Mucosa of gallbladder (tissue), 1 donor: Measurements from ENCODE around the gene ISOC2. TPM values are rescaled to one million over a fixed set of nuclear protein-coding genes. Genes with fewer than 3 reads are reported as not detected.

Experiments
- DNase-seq: peaks from one replicate; pipeline ENCODE4 v3.0.0-alpha.2; 2020; ENCODE audit warnings: low spot score
- total RNA-seq: library from RNA; stranded (reverse); gene quantifications from one replicate; pipeline ENCODE4 v1.2.1, GENCODE V29; 2021
- donor health status: DM: no; HTN: no; CAD: no.

Gene ISOC2
- total RNA-seq, 1 donor from 2014 or later, result 53.5 TPM

DNA sequence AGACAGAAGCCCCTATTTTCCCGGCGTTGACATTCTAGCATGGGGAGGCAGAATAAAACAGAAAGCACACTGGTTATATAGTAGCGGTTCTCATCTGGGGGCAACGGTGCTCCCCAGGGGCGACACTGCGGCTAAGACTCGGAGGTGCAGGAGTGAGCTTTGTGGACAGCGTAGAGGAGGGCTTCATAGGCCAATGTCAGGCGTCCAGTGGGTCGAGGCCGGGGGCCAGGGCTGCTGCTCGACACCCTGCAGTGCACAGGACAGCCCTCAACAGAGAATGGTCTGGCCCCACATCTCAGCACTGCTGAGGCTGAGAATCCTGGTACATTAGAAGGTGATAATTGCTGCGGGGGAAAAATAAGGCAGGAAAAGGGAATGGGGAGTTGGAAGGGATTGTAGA lies 16.5 kb upstream of the ISOC2 start:
- no peak for DNase-seq

DNA sequence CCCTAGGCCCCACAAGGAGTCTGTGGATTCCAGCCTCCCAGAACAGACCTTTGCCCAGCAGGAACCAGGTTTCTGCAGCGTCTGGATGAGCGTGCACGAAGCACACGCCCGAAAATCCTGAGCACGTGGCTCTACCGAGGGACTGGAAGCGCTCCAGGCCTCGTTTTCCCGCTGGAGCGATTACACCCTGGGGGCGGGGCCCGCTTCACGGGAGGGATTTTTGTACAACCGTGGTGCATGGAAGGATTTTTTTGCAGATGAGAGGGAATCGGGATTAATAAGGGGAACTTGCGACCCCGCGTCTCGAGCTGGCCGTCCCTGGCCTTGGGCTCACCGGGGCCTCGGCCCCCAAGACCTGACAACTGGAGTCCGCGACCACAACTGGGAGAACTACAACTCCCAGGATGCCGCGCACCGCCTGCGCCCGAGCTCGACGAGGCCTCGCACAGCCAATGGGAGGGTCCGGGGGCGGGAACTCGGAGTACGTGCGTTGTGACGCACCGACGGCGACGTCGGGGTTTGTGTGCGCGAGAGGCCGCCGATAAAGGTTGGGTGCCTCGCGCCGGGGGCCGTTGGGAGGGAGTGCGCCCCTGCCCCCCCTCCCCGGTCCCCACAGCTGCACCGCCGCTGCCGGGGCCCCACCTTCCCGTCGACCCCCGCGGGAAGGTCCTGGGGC lies 14.8 kb upstream of the ISOC2 start, which contains the start of gene ZNF628:
TSS of gene ZNF628 (plus strand) at position 518 of the 676 bp plus-strand sequence. CDS start 3,294 bp downstream, outside the sequence.
- DNase-seq, result peak; percentile 99

- DNase-seq, result no peak
These were observed 13.1 kb upstream of the ISOC2 start for GRCh38 chr19:55474269-55475265.

DNA sequence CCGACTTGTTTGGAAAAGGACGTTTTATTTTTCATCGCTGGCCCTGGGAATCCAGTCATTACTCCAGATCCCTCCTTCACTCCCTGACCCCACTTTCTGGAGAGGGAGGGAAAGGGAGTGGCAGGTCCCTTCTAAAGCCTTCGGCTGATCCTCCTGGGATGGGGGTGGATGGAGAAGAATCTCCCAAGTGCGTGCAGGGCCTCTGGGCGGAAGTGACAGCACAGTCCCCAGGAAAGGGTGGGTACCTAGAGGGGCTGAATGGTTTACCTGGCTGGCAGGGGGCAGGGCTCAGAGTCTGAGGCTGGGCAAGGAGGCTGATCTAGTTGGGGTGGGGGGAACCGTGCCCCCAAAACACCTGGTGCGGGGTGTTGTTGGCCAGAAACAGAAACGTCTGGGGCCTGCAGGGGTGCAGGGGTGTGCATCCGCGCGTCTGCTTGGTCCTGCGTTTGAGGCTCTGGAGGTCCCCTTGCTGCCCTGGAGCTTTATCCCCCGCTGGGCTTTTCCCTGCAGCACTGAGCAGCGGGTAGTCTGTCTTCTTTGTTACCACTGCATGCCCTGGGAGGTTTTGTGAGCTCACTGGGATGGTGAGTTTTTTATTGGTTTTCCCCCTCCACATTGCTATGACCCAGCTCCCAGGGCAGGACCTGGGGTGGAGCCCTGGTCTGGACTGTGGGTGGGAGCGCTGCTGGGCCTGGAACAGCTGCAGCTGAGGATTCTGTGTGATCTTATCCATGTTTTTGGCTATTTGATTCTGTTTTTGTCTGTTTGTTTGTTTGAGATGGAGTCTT lies 12.0 kb upstream of the ISOC2 start:
- no peak for DNase-seq

DNA sequence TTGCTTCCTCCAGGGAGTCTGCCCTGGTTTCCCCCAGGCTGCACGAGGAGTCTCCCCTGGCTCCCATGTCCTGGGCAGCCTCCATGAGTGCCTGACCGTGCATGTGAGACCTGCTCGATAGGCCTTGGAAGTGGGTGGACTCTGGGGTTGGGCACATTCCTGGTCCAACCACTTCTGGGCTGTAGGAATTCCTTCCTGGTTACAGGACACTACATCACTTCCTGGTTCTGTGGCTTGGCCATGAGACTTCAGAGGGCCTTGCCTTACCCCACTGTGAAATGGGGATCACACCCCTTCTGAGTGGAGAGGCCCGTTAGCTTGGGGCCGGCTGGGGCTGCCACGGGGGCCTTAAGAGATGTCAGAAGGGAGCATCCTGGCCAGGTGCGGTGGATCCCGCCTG lies 11.0 kb upstream of the ISOC2 start:
- no peak for DNase-seq

DNA sequence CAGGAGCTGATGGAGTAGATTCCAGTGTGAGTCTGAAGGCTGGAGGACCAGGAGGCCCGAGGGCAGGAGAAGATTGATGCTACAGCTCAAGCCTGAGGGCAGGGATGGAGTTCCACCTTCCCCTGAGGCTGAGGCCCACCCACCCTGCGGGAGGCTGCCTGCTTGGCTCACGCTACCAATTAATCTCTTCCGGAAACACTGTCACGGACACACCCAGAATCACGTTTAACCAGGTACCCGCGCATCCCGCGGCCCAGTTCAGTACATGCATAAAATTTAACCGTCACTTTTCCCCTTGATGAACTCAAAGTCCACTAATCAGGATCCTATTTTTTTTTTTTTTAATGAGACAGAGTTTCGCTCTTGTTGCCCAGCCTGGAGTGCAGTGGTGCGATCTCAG lies 9.8 kb upstream of the ISOC2 start:
- no peak for DNase-seq

GRCh38 chr19:55468054-55468393 lies 6.6 kb upstream of the ISOC2 start:
- DNase-seq, result no peak

DNA sequence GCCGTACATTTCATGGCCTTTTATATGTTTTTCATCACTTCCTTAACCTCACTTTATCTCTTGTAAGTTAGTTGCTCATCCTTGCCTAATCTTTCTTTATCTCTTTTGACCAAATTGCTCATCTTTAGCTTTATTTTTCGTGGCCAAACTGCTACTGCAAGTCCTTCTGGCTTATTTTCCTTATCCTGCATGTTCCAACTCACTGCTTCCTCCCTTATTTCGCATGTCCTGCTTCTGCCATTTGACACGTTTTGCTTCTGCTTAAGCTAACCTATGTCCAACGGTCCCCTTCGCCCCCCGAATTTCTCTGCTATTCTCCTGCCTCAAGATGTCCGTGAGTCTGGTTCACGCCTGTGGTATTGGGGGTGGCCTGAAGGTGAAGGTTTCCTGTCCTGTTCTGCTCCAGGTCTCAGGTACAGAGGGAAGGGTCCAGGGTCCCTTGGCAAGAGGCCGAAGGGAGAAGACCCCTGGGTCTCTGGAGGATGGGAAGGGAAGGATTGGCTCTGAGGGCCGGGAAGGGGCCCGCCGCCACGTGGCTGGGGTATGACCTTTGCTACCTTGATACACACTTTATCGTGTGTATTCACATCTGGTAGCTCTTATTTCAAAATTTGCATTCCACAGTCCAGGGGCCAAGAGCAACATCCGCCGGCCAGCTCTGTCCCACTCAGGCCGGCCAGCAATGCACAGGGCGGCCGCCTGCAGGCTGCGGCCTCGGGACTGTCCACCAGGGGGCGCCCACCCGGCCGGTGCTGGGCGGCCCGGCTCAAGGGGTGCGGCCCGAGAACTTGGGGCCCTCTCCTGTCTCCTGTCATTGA lies 6.0 kb upstream of the ISOC2 start:
- peak; percentile 53 for DNase-seq

- DNase-seq, result no peak
These were observed 4.8 kb upstream of the ISOC2 start for GRCh38 chr19:55466241-55466614.

- DNase-seq, result no peak
These were observed 4.2 kb upstream of the ISOC2 start for GRCh38 chr19:55465460-55466240.

- no peak for DNase-seq
These were observed 3.2 kb upstream of the ISOC2 start, which contains the start of gene C19orf85 for GRCh38 chr19:55464662-55465054. Gene C19orf85, minus strand, starts transcription at chr19:55464751. Its CDS starts 197 bp downstream, at chr19:55464554.

DNA sequence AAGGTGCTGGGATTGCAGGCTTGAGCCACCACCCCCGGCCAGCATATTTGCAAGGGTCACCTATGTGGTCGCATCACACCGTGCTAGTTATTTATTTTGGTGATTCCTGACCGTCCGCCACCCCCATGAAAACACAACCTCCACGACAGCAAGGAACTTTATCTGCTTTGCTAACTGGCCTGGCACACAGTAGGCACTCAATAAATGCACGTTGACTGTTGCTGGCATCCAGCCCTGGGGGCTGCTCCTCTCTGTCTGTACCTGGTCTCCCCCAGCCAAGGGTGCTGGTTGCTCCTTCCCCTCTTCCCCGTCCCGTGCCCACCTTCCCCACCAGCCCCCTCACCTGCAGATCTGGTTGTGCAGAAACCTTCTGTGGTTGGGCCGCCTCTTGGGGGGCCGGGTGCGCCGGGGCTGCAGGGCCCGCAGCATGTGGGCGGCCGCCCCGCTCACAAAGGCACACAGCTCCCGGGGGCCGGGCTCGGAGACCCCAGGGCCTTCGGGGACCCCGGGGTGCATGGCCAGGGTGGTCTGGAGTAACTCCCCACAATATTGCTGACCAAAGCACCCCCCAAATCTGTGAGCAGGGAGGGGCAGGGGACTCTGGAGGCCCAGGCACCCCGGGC lies 2.7 kb upstream of the ISOC2 start:
- no peak for DNase-seq

- DNase-seq, result no peak
These were observed 2.2 kb upstream of the ISOC2 start for GRCh38 chr19:55463583-55464031.

GRCh38 chr19:55462722-55463121 lies 1.3 kb upstream of the ISOC2 start:
- no peak for DNase-seq

- no peak for DNase-seq
These were observed 658 bp upstream of the ISOC2 start for GRCh38 chr19:55461974-55462626.

GRCh38 chr19:55460670-55461258 lies 678 bp downstream of the ISOC2 start:
- peak; percentile 81 for DNase-seq

DNA sequence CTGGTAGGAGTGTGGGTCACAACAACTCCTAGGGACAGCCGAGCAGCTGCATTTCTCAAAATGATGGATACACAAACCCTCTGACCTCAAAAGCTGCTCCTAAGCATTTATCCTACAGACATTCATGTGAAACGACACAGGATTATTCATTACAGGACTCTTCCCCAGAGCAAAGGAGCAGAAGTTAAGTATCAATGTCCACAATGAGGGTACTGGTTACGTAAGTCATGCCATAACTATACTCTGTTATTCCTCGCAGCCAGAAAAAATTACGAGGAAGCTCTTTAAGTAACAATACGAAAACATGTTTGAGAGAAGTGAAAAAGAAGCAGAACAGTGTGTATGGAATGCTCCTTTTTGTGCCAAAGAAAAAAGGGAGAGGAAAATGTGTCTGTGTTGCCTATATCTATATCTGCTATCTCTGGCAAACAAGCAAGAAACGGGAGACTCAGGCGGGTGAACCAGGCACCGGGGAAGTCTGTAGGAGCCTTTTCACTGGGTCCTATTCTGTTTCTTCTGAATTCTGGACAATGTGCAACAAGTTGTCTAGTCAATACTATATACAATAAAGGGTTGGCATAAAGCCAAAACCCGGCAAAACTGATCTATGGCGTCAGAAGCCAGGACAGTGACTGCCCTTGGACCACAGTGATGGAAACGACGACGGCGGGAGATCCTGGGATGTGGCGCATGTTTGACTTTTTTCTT lies 1.3 kb downstream of the ISOC2 start:
- DNase-seq, result no peak

DNA sequence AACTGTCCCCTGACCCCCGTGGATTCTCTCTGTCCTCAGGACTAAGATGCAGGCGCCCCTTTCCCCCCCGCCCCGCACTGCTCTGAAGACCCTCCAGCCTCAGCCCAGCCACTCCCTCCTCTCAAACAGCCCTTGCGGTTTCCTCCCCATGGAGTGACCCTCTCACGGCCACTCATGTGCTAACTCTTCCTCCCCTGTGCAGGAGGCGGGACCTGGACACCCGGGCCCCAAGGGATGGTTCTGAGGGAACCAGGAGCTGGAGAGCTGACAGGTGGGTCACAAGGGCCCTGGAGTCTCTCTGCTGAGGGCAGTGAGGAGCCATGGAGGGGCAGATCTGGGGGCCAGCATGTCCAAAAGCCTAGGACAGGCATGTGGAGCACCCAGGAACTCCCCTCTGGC lies 1.9 kb downstream of the ISOC2 start:
- DNase-seq, result no peak
